ENCODE data around the gene AVL9.

DNA sequence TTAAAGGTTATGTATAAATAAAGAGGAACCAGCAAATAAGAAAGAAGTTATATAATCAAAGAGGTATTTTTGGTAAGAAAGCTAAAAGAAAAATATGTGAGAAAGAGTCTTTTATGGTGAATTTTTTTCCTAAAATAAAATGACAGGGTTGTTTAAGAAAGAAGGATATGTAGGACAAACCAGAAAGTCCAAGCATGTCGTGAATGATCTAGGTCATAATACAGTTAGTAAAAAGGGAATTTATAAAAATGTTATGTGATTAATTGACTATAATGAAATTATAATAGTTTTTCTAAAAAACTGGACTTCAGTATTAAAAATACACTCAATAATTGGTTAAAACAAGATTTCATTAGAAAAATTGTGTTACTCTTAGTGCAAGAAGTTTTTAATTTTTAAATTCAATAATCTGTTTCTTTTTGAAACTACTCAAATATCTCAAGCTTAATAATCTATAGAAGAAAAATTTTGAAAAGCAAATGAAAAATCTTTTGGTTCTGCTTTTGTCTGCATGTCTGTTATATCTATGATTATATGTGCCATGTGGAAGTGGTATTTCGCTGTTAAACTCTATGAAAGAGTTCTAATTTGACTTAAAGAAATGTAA lies 23.3 kb downstream of the AVL9 start:
- TF ChIP-seq CTBP1 (IDR thresholded peaks at IDR 0.05; ENCODE audit: borderline replicate concordance) (no peak), HDGF (IDR thresholded peaks at IDR 0.05; ENCODE audit: borderline replicate concordance) (no peak), FOXA1 (IDR thresholded peaks at IDR 0.05) (no peak), SUZ12 (IDR thresholded peaks at IDR 0.05) (no peak), BHLHE40 (IDR thresholded peaks at IDR 0.05; ENCODE audit: borderline replicate concordance) (no peak), TARDBP (IDR thresholded peaks at IDR 0.05) (no peak)

All from HEK293T (cell line).